ENCODE data around the gene TMEM59.

GRCh38 chr1:54088385-54088784 is 35.4 kb upstream of the TMEM59 start:
- TF ChIP-seq CTCF (conservative IDR thresholded peaks at IDR 0.05 in 1 of 2, IDR thresholded peaks at IDR 0.05 in 1 of 2; ENCODE audit: extremely low read depth in 1 of 2, insufficient read depth in 1 of 2, low read depth in 1 of 2, low read length in 2 of 2) (no peak), EZH2 (IDR thresholded peaks at IDR 0.05; ENCODE audit: borderline replicate concordance, low read length) (no peak)

Data from mammary epithelial cell (primary cell).